HEK293 (cell line): ENCODE measurements around the gene TGDS.

Experiments
- TF ChIP-seq, protein P1 (sequence below): fragments of 450-650 bp; formaldehyde crosslinking; IDR thresholded peaks from 2 replicates; pipeline ENCODE4 v1.5.1; 2016; ENCODE audit warnings: missing biosample characterization, missing genetic modification characterization
- TF ChIP-seq, protein P2 (sequence below): fragments of 450-650 bp; formaldehyde crosslinking; IDR thresholded peaks from 2 replicates; pipeline ENCODE4 v1.5.1; 2016; ENCODE audit warnings: missing biosample characterization, missing genetic modification characterization

DNA sequence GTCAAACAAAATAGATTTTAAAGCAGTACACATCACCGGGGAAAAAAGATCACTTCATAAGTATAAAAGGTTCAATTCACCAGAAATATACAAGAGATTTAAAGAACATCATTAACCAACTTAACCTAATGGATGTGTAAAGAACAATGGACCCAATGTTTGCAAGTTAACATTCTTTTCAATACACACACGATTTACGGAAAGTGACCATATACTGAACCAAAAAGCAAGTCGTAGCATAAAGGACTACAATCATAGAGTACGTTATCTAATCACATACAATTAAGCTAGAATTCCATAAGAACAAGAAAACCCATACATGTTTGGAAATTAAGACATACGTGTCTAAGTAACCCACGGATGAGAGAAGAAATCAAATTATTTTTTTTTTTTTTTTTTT is 9.6 kb downstream of the TGDS start:
- TF ChIP-seq, protein P1, sequence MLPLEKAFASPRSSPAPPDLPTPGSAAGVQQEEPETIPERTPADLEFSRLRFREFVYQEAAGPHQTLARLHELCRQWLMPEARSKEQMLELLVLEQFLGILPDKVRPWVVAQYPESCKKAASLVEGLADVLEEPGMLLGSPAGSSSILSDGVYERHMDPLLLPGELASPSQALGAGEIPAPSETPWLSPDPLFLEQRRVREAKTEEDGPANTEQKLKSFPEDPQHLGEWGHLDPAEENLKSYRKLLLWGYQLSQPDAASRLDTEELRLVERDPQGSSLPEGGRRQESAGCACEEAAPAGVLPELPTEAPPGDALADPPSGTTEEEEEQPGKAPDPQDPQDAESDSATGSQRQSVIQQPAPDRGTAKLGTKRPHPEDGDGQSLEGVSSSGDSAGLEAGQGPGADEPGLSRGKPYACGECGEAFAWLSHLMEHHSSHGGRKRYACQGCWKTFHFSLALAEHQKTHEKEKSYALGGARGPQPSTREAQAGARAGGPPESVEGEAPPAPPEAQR (tag by site-specific recombination): no peak
- TF ChIP-seq, protein P2, sequence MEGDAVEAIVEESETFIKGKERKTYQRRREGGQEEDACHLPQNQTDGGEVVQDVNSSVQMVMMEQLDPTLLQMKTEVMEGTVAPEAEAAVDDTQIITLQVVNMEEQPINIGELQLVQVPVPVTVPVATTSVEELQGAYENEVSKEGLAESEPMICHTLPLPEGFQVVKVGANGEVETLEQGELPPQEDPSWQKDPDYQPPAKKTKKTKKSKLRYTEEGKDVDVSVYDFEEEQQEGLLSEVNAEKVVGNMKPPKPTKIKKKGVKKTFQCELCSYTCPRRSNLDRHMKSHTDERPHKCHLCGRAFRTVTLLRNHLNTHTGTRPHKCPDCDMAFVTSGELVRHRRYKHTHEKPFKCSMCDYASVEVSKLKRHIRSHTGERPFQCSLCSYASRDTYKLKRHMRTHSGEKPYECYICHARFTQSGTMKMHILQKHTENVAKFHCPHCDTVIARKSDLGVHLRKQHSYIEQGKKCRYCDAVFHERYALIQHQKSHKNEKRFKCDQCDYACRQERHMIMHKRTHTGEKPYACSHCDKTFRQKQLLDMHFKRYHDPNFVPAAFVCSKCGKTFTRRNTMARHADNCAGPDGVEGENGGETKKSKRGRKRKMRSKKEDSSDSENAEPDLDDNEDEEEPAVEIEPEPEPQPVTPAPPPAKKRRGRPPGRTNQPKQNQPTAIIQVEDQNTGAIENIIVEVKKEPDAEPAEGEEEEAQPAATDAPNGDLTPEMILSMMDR (tag by site-specific recombination): no peak
